HCT116 (cell line): ENCODE measurements around the gene ASCL5. TPM values are rescaled to one million over a fixed set of nuclear protein-coding genes. Genes with fewer than 3 reads are reported as not detected.

Experiments
- ATAC-seq: fragments of 200-7000 bp; cut with Tn5 transposase; 2 replicates; pipeline ENCODE4 v1.9.1; 2020; ENCODE audit warnings: mild to moderate bottlenecking, moderate library complexity
- BruUV-seq: library from RNA; stranded (reverse); fragments of 400-500 nt; replicated peaks from 2 replicates; lab custom pipeline; 2021; lab: Mats Ljungman, UMichigan
- CTCF ChIA-PET: fragments of 300-600 bp; sonication (Branson Sonifier 250); formaldehyde crosslinking; loops from one replicate; lab custom pipeline; 2021; ENCODE audit warnings: antibody characterized with exemption; lab: Charles Lee
- POLR2A ChIA-PET: fragments of 300-600, 350-600 bp; sonication (Branson Sonifier 250); formaldehyde crosslinking; loops from one replicate; lab custom pipeline; 2021; ENCODE audit warnings: antibody characterized with exemption; lab: Charles Lee
- RAD21 ChIA-PET, 2 experiments: fragments of 300-600 bp; sonication (Branson Sonifier 250); formaldehyde crosslinking; loops; one replicate each; lab custom pipeline; 2023; ENCODE audit warnings: low total read pairs in 2 of 2; ENCODE audit not compliant: uncharacterized antibody in 2 of 2, unreplicated experiment in 2 of 2, low non-redundant PET in 1 of 2; lab: Charles Lee
- DNase-seq: peaks from one replicate; pipeline ENCODE4 v3.0.0-alpha.2; 2010; ENCODE audit warnings: low read depth, low spot score
- H2AFZ ChIP-seq: fragments of 200-600 bp; shearing (Covaris generic), sonication (generic); 2 replicates; pipeline ENCODE4 v1.6.1; 2017; ENCODE audit warnings: low read depth, mixed run types, mixed read lengths, antibody characterized with exemption, low read length; ENCODE audit not compliant: poor library complexity, severe bottlenecking
- H3K27ac ChIP-seq: 2 replicates; pipeline ENCODE4 v1.5.1; 2012; ENCODE audit warnings: low read depth, low read length
- H3K27me3 ChIP-seq: fragments of 200-600 bp; sonication (generic); 2 replicates; pipeline ENCODE4 v1.6.1; 2016; ENCODE audit warnings: mixed run types, low read length, mixed read lengths; ENCODE audit not compliant: insufficient read depth
- H3K36me3 ChIP-seq, 2 experiments: fragments of 200-500 bp in 1 of 2; fragments of 200-600 bp in 1 of 2; sonication (Bioruptor generic) in 1 of 2; sonication (generic) in 1 of 2; 2 replicates each; pipeline versions ENCODE4 v1.5.1 to v1.6.1; 2014 to 2016; ENCODE audit warnings: low read length in 2 of 2, inconsistent platforms in 1 of 2, mixed read lengths in 1 of 2, mixed run types in 1 of 2; ENCODE audit not compliant: insufficient read depth in 2 of 2, control insufficient read depth in 1 of 2
- H3K4me1 ChIP-seq, 2 experiments: fragments of 200-600 bp in 1 of 2; sonication (generic) in 1 of 2; 2 replicates each; pipeline versions ENCODE4 v1.5.1 to v1.6.1; 2012 to 2017; ENCODE audit warnings: low read length in 2 of 2, inconsistent platforms in 1 of 2, mild to moderate bottlenecking in 1 of 2, mixed read lengths in 1 of 2, mixed run types in 1 of 2, moderate library complexity in 1 of 2; ENCODE audit not compliant: insufficient read depth in 2 of 2, control insufficient read depth in 1 of 2
- H3K4me2 ChIP-seq: fragments of 200-600 bp; sonication (generic); 2 replicates; pipeline ENCODE4 v1.6.1; 2017; ENCODE audit warnings: mixed run types, low read length, mixed read lengths
- H3K4me3 ChIP-seq, 2 experiments: fragments of 200-600 bp in 1 of 2; sonication (generic) in 1 of 2; replicated peaks in 1 of 2; 2 replicates each; pipeline ENCODE4 v1.5.1; 2011 to 2016; ENCODE audit warnings: low read length in 2 of 2, control low read depth in 1 of 2, low read depth in 1 of 2, mild to moderate bottlenecking in 1 of 2, mixed read lengths in 1 of 2, mixed run types in 1 of 2
- H3K79me2 ChIP-seq: fragments of 200-600 bp; sonication (generic); 2 replicates; pipeline ENCODE4 v1.6.1; 2017; ENCODE audit warnings: mild to moderate bottlenecking, mixed run types, low read length, moderate library complexity, mixed read lengths; ENCODE audit not compliant: insufficient read depth
- H3K9ac ChIP-seq: fragments of 200-600 bp; sonication (generic); 2 replicates; pipeline ENCODE4 v1.6.1; 2016; ENCODE audit warnings: low read length, mixed read lengths
- H3K9me2 ChIP-seq: fragments of 200-600 bp; sonication (generic), shearing (Covaris generic); 2 replicates; pipeline ENCODE4 v1.6.1; 2017; ENCODE audit warnings: mixed run types, mild to moderate bottlenecking, moderate library complexity; ENCODE audit not compliant: insufficient read depth
- H3K9me3 ChIP-seq, 2 experiments: fragments of 200-500 bp in 1 of 2; fragments of 200-600 bp in 1 of 2; sonication (Bioruptor generic) in 1 of 2; sonication (generic) in 1 of 2; 2 replicates each; pipeline ENCODE4 v1.6.1; 2014 to 2017; ENCODE audit warnings: low read length in 2 of 2, mixed read lengths in 2 of 2, inconsistent platforms in 1 of 2, low read depth in 1 of 2, mild to moderate bottlenecking in 1 of 2, mixed run types in 1 of 2, moderate library complexity in 1 of 2; ENCODE audit not compliant: control insufficient read depth in 1 of 2, insufficient read depth in 1 of 2
- H4K20me1 ChIP-seq: fragments of 200-600 bp; sonication (generic), shearing (Covaris generic); 2 replicates; pipeline ENCODE4 v1.6.1; 2017; ENCODE audit warnings: mixed run types, mild to moderate bottlenecking, moderate library complexity; ENCODE audit not compliant: insufficient read depth
- CBX3 ChIP-seq: IDR thresholded peaks from 2 replicates; pipeline ENCODE4 v1.6.1; 2012; ENCODE audit warnings: low read depth
- CEBPB ChIP-seq: IDR thresholded peaks from 2 replicates; pipeline ENCODE4 v1.6.1; 2012; ENCODE audit warnings: low read depth
- POLR2A ChIP-seq: IDR thresholded peaks from 2 replicates; pipeline ENCODE4 v1.7.0; 2011; ENCODE audit warnings: borderline replicate concordance; ENCODE audit not compliant: insufficient read depth, insufficient read length; ENCODE audit errors: extremely low read depth
- TCF7L2 ChIP-seq: IDR thresholded peaks from 2 replicates; pipeline ENCODE4 v1.7.0; 2011; ENCODE audit warnings: borderline replicate concordance, inconsistent platforms; ENCODE audit not compliant: insufficient read depth, insufficient read length; ENCODE audit errors: extremely low read depth
- ZFX ChIP-seq: fragments of 450-650 bp; IDR thresholded peaks from 2 replicates; pipeline ENCODE4 v1.6.1; 2017
- intact Hi-C: fragments of 100-400 bp; cut with micrococcal nuclease; formaldehyde crosslinking; loops from 2 replicates; pipeline ENCODE4 v1.10.0; 2022
- total RNA-seq: library from RNA; stranded (reverse); gene quantifications from one replicate; pipeline ENCODE4 v1.2.1, GENCODE V29; 2021; ENCODE audit not compliant: unreplicated experiment
- TF ChIP-seq, protein P1 (sequence below): IDR thresholded peaks from 2 replicates; pipeline ENCODE4 v1.6.1; 2012; ENCODE audit warnings: low read depth

Gene ASCL5
- total RNA-seq, 1 experiment from 2014 or later = 0.15 TPM

DNA sequence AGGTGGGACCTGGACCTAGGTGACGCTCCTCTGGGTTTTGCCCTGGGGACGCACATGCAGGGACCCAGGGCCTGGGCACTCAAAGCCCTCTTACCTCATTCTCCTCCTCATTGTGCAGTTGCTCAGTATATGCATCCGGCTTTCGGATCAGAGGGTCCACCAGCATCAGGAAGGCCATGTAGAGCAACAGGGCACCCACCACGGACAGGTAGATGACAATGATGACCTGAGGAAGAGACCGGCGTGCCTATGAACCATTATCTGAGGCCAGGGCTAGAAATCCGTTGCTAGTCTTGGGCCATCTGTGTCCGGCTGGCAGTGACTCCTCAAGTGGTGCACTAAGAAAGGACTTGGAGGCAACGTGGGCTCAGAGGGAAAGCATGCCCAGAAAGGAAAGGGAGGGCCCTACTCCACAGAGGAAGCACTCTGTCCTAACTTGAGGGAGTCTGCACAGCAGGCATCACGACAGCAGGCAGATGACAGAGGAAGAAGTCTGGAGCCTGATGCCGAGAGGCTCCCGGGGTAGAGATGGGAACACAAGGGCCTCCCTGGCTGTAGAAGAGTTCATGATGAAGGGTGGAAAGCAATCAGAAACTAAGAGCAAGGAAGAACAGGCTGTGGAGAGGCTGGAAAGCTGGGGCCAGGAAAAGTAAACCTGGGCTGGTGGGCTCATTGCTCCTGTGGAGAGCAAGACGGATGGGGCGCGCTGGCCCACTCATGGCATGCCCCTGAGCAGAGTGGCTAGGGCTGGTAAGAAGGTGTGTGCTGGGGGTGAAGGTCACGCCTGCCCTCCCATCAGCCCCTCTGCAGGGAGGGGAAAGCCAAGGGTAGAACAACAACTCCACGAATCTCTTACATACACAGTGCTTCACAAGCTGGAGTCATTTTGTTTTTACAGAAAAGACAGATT lies 17.0 kb upstream of the ASCL5 start:
- Histone ChIP-seq H2AFZ (no peak overlapping the region), H3K4me3 (no peak overlapping the region), H3K4me2 (no peak overlapping the region), H3K27ac (no peak overlapping the region), H3K79me2 (no peaks in the 10 kb centered on the region), H3K4me1 (no peaks in the 10 kb centered on the region), H3K36me3 (peaks cover 34 to 43% of the 10 kb centered on the region in 2 experiments)
- ATAC-seq = no peak
- TF ChIP-seq TCF7L2 (no peak), CEBPB (no peak), CBX3 (no peak), ZFX (no peak), POLR2A (no peak)
- TF ChIP-seq, protein P1, sequence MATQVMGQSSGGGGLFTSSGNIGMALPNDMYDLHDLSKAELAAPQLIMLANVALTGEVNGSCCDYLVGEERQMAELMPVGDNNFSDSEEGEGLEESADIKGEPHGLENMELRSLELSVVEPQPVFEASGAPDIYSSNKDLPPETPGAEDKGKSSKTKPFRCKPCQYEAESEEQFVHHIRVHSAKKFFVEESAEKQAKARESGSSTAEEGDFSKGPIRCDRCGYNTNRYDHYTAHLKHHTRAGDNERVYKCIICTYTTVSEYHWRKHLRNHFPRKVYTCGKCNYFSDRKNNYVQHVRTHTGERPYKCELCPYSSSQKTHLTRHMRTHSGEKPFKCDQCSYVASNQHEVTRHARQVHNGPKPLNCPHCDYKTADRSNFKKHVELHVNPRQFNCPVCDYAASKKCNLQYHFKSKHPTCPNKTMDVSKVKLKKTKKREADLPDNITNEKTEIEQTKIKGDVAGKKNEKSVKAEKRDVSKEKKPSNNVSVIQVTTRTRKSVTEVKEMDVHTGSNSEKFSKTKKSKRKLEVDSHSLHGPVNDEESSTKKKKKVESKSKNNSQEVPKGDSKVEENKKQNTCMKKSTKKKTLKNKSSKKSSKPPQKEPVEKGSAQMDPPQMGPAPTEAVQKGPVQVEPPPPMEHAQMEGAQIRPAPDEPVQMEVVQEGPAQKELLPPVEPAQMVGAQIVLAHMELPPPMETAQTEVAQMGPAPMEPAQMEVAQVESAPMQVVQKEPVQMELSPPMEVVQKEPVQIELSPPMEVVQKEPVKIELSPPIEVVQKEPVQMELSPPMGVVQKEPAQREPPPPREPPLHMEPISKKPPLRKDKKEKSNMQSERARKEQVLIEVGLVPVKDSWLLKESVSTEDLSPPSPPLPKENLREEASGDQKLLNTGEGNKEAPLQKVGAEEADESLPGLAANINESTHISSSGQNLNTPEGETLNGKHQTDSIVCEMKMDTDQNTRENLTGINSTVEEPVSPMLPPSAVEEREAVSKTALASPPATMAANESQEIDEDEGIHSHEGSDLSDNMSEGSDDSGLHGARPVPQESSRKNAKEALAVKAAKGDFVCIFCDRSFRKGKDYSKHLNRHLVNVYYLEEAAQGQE = no peak
- TF ChIP-seq, all 23 proteins: peak for 0
- CTCF ChIA-PET = no interaction called here
- POLR2A ChIA-PET = no interaction called here
- RAD21 ChIA-PET = no interaction called here
- DNase-seq = no peak
- intact Hi-C loops = no loop called here
- H3K9ac ChIP-seq = no peak overlapping the region
- BruUV-seq = no TSS peak
- H3K9me2 ChIP-seq = no peaks in the 10 kb centered on the region
- H3K9me3 ChIP-seq = no peaks in the 10 kb centered on the region
- H4K20me1 ChIP-seq = no peaks in the 10 kb centered on the region
- no peaks in the 10 kb centered on the region for H3K27me3 ChIP-seq
